HUES48 (cell line): ENCODE measurements around the gene TJP1.
"Not testable (repeated sequence)": the region's sequence is repeated elsewhere in the genome, so short reads cannot be mapped to it uniquely, and the experiment has no call there.

Experiments used
- H3K27ac ChIP-seq: one replicate; pipeline ENCODE4 v1.7.0; 2013; ENCODE audit warnings: low read depth, low read length, inconsistent platforms
- H3K27me3 ChIP-seq: 2 replicates; pipeline ENCODE4 v1.6.1; 2013; ENCODE audit warnings: mild to moderate bottlenecking, low read length; ENCODE audit not compliant: control insufficient read depth, insufficient read depth
- H3K36me3 ChIP-seq: 2 replicates; pipeline ENCODE4 v1.6.1; 2013; ENCODE audit warnings: low read length; ENCODE audit not compliant: control insufficient read depth, insufficient read depth
- H3K4me1 ChIP-seq: 2 replicates; pipeline ENCODE4 v1.6.1; 2013; ENCODE audit warnings: mild to moderate bottlenecking, low read length; ENCODE audit not compliant: control insufficient read depth, insufficient read depth
- H3K4me3 ChIP-seq: 2 replicates; pipeline ENCODE4 v1.5.1; 2013; ENCODE audit warnings: mild to moderate bottlenecking, low read depth, low read length
- H3K9ac ChIP-seq: 2 replicates; pipeline ENCODE4 v1.6.1; 2013; ENCODE audit warnings: mild to moderate bottlenecking, low read depth, low read length, moderate library complexity
- H3K9me3 ChIP-seq: 2 replicates; pipeline ENCODE4 v1.6.1; 2013; ENCODE audit warnings: low read length; ENCODE audit not compliant: control insufficient read depth, insufficient read depth

Gene TJP1

DNA sequence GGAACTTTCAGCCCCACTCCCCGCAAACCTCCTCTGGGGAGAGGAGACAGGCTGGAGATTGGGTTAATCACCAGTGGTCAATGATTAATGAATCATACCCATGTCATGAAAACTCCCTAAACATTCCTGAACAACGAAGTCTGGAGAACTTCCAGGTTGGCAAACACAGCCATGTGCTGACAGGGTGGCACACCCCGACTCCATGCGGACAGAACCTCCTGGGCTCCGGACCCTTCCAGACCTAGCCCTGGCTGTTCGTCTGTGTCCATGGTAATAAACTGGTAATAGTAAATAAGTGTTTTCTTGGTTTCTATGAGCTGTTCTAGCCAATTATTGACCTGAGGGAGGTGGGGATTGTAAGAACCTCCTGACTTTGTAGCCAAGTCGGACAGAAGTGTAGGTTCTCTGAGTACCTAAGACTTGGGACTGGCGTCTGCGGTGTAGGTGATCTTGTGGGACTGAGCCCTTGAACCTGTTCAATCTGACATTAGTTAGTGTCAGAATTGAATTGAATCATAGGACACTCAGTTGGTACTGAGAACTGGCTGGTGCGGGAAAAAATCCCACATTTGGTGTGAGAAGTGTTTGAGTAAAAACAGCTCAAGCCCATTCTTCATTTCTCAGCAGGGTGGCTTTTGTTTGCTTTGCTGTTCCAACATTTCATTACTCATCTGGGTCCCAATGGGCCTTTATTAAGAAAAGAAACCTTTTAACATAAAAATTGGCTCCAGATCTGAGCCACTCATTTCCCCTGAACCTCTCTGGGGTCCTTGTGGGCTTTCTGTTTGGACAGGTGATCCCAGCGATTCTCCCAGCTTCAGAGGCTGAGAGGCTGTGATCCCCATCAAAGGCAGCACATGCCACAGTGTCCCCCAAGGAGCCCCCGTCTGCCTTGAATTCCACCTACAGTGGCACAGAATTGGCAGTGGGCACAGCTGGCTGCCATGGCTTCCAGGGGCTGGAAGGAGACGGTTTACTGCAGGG lies 151.0 kb downstream of the TJP1 start:
- H3K4me3 ChIP-seq: no peak overlapping the region
- peaks cover 8% of the 10 kb centered on the region; the same call in 1 of the 2 replicates for H3K4me1 ChIP-seq
- peak overlapping the region; percentile 87 for H3K27ac ChIP-seq

DNA sequence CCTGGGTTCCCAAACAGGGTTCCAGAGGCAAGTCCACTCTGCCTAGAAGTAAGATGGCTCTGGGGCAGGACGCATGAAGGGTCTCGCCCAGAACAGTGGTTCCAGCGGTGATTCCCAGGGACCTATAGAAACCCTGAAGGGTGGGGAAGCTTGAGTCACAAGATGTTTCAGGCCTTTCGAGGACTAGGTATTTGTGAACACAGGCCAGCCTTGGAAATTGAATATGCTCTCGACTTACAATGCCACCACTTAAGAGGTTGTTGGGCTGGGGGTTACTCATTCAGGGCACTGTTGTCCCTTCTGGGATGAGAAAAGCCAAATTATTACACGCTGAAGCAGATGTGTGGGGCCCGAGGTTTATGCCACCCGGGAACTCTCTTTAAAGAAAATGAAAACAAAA lies 152.0 kb downstream of the TJP1 start:
- Histone ChIP-seq H3K9ac (no peak overlapping the region), H3K4me3 (no peak overlapping the region), H3K36me3 (no peaks in the 10 kb centered on the region), H3K4me1 (peaks cover 8% of the 10 kb centered on the region; the same call in 1 of the 2 replicates), H3K27ac (no peak overlapping the region), H3K27me3 (no peaks in the 10 kb centered on the region), H3K9me3 (no peaks in the 10 kb centered on the region)

More for the DNA sequence above, 151.0 kb downstream of the TJP1 start:
- Histone ChIP-seq H3K9me3 (no peaks in the 10 kb centered on the region), H3K9ac (no peak overlapping the region), H3K27me3 (no peaks in the 10 kb centered on the region), H3K36me3 (no peaks in the 10 kb centered on the region)

DNA sequence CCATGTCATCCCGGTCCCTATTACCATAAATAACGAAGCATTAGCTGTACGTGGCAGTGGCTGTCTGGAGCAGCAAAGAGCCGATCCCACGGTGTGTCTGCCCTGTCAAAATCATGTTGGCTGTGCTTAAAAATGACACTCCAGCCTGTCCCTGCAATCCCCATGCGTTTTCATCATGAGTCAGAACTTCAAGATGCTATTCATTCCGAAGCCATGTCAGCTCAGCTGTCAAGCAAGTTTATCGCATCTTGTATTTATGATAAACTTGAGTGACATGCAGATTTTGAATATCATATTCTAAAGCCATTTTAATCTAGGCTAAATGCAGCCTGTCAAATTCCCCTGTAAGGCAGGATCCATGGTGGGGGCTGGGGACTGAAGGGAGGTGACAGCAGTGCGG lies 152.4 kb downstream of the TJP1 start:
- no peaks in the 10 kb centered on the region for H3K36me3 ChIP-seq
- H3K4me3 ChIP-seq: no peak overlapping the region
- H3K9me3 ChIP-seq: no peaks in the 10 kb centered on the region
- H3K27ac ChIP-seq: no peak overlapping the region
- no peaks in the 10 kb centered on the region for H3K27me3 ChIP-seq
- peaks cover 8% of the 10 kb centered on the region; the same call in 1 of the 2 replicates for H3K4me1 ChIP-seq
- no peak overlapping the region for H3K9ac ChIP-seq

DNA sequence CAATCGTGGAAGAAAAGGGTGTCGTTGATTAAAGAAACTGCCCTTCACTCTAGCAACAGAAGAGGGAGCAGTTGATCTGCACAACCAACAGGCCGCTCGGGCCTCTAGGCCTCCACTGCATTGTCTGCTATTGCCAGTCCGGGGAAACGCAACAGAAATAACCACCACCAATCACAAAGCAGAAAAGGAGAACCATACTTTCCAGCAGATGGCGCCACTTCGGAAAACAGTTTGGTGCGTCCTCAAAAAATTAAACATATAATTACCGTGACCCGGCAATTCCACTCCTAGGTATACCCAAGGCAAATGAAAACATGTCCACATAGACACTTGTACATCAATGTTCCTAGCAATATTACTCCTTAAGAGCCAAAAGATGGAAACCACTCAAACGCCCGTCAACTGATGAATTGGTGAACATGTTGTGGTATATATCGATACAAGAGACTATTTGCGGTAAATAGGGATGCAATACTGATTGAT lies 154.1 kb downstream of the TJP1 start:
- H3K36me3 ChIP-seq: no peaks in the 10 kb centered on the region
- no peak overlapping the region for H3K9ac ChIP-seq
- peaks cover 8% of the 10 kb centered on the region; the same call in 1 of the 2 replicates for H3K4me1 ChIP-seq
- no peaks in the 10 kb centered on the region for H3K9me3 ChIP-seq
- no peak overlapping the region for H3K4me3 ChIP-seq
- no peak overlapping the region for H3K27ac ChIP-seq
- H3K27me3 ChIP-seq: no peaks in the 10 kb centered on the region

DNA sequence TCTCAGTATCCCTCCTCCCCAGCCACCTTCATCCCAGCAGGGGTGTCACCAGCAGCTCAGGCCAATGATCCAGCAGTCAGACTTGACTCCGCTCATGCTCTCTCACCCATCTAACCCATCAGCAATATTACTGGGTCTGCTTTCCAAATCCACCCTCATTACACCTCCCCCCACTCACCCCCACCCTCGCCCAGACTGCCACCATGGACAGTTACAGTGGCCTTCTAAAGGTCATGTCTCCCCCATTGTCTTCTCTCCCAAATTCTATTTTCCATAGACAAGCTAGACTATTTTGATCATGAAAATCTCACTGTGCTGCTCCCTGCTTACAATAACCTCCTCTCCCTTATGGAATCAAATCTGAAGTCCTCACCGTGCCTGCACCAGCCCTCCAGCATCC lies 156.0 kb downstream of the TJP1 start:
- Histone ChIP-seq H3K4me3 (no peak overlapping the region), H3K27ac (no peak overlapping the region), H3K4me1 (peaks cover 3% of the 10 kb centered on the region; the same call in 1 of the 2 replicates), H3K9me3 (no peaks in the 10 kb centered on the region), H3K9ac (no peak overlapping the region), H3K27me3 (no peaks in the 10 kb centered on the region), H3K36me3 (no peaks in the 10 kb centered on the region)

DNA sequence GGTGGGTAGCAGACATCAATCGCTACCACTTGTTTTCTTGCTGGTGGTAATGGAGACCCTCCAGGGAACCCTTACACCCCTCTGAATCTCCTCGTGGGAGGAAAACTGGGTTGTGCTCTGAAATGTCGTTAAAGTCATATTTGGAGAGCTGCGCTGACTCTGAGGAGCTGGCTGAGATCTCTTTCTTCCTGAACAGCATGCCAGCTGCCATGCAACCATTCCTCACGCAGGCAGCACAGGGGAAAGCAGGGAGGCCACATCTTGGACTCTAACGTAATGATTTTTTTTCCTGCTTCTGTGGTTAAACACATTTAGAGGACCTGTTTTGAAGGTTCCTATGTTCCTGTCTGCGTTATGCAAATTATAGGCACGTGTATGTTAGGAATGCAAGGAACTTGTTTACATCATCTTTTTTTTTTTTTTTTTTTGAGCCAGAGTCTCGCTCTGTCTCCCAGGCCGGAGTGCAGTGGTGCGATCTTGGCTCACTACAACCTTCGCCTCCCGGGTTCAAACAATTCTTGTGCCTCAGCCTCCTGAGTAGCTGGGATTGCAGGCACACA lies 156.7 kb downstream of the TJP1 start:
- Histone ChIP-seq H3K4me3 (no peak overlapping the region), H3K4me1 (no peaks in the 10 kb centered on the region), H3K36me3 (no peaks in the 10 kb centered on the region), H3K9ac (no peak overlapping the region), H3K9me3 (no peaks in the 10 kb centered on the region), H3K27me3 (no peaks in the 10 kb centered on the region), H3K27ac (no peak overlapping the region)

DNA sequence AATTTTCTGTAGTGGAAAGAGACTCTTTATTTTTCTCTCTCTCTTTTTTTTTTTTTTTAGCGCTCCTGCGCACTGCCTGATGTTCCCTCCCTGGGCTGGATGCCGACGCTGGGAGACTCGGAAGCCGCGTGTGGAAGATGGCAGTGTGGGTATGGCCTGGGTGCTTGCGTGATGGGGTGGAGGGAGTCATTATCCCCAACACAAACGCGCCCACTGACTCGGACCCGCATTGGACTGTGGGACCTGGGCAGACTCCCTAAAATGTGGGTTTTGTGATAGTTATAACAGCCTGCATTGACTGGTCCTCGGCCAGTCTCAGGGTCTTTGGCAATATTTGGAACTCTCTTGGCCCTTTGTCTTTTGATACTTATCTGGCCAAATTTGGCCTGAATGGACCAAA lies 157.9 kb downstream of the TJP1 start:
- Histone ChIP-seq H3K9ac (no peak overlapping the region), H3K27ac (no peak overlapping the region), H3K4me3 (no peak overlapping the region), H3K27me3 (no peaks in the 10 kb centered on the region), H3K36me3 (no peaks in the 10 kb centered on the region), H3K9me3 (no peaks in the 10 kb centered on the region), H3K4me1 (no peaks in the 10 kb centered on the region)

DNA sequence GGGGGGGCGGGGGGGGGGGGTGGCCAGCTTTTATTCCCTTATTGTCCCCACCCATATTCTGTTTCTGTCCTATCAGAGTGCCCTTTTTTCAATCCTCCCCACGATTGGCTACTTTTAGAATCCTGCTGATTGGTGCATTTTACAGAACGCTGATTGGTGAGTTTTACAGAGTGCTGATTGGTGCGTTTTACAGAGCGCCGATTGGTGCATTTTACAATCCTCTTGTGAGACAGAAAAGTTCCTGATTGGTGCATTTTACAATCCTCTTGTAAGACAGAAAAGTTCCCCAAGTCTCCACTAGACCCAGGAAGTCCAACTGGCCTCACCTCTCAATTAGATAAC lies 164.8 kb downstream of the TJP1 start:
- not testable (repeated sequence) for H3K9me3 ChIP-seq, H3K27ac ChIP-seq, H3K9ac ChIP-seq, H3K27me3 ChIP-seq, H3K4me1 ChIP-seq, H3K4me3 ChIP-seq, H3K36me3 ChIP-seq

DNA sequence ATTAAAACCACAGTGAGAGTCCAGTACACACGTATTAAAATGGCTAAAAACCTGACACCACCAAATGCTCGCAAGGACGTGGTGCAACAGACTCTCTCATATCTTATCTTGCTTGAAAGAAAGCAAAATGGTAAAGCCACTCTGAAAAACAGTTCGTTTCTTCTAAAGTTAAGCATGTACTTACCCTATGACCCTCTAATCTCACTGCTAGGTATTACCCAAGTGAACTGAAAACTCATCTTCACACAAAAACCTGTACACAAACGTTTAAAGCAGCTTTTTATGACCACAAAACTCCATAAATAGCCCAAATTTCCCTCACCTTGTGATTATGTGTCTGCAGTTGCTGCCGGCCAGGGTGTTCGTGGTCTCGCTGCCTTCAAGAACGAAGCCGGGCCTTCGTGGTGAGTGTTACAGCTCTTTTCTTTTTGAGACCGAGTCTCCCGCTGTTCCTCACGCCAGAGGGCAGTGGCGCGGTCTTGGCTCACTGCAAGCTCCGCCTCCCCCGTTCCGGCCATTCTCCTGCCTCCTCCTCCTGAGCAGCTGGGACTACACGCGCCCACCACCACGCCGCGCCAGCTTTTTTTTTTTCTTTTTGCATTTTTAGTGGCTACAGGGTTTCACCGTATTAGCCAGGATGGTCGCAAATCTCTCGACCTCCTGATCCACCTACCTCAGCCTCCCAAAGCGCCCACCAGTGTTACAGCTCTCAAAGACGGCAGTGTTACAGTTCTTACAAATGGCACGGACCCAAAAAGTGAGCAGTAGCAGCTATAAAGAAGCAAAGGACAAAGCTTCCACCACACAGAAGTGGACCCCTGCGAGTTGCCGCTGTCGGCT lies 165.4 kb downstream of the TJP1 start:
- Histone ChIP-seq H3K4me3 (peak overlapping the region; percentile 34), H3K27me3 (no peaks in the 10 kb centered on the region), H3K4me1 (peaks cover 4% of the 10 kb centered on the region), H3K27ac (no peak overlapping the region), H3K36me3 (no peaks in the 10 kb centered on the region), H3K9me3 (peaks cover 11% of the 10 kb centered on the region; the same call in 1 of the 2 replicates), H3K9ac (no peak overlapping the region)

DNA sequence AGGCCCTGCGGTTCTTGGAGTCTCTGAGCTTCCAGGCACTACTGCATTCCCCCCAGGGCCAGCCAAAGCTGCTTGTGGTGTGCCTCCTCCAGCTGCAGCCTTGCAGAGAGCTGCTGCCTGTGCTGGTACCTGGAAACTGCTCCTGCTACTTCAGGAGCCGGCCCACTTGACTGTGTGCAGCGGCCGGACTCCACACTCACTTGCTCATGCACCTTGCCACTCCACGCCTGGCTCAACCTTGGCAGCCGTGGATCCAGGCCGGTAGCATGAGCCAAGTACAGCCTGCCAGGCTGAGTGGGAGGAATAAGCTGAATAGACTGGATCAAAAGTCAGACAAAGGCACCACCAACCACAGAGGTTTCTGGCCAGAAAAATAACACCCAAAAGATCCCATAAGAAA lies 169.7 kb downstream of the TJP1 start:
- no peak overlapping the region for H3K4me3 ChIP-seq
- H3K27me3 ChIP-seq: no peaks in the 10 kb centered on the region
- peaks cover 11% of the 10 kb centered on the region; the same call in 1 of the 2 replicates for H3K9me3 ChIP-seq

More for the DNA sequence above, 169.7 kb downstream of the TJP1 start:
- no peak overlapping the region for H3K27ac ChIP-seq
- no peaks in the 10 kb centered on the region for H3K36me3 ChIP-seq
- no peak overlapping the region for H3K9ac ChIP-seq
- peaks cover 4% of the 10 kb centered on the region for H3K4me1 ChIP-seq
